ENCODE measurements around the gene CADPS.

Gene CADPS

GRCh38 chr3:62700357-62700756, 174.9 kb downstream of the CADPS start:
- DNase-seq (ENCODE audit: insufficient read length, low spot score) (no peak), FAIRE-seq (no peak)

DNA sequence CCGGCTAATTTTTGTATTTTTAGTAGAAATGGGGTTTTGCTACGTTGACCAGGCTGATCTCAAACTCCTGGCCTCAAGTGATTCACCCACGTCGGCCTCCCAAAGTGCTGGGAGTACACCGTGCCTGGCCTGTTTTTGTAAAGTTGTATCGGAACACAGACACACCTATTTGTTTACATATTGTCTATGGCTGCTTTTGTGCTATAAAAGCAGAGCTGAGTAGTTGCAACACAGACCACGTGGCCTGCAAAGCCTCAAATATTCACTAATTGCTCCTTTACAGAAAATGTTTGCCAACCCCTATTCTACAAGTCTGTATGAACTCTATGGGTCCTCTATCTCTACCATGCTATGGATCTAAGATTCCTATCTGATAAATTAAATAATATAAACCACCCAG, 175.5 kb downstream of the CADPS start:
- FAIRE-seq: no peak

GRCh38 chr3:62696011-62696410, 179.2 kb downstream of the CADPS start:
- FAIRE-seq: no peak

More for the DNA sequence above, 175.5 kb downstream of the CADPS start:
- DNase-seq (ENCODE audit: insufficient read length, low spot score): no peak

GRCh38 chr3:62688812-62689211, 186.4 kb downstream of the CADPS start:
- FAIRE-seq (no peak), DNase-seq (ENCODE audit: insufficient read length, low spot score) (no peak)

More at GRCh38 chr3:62696011-62696410, 179.2 kb downstream of the CADPS start:
- no peak for DNase-seq (ENCODE audit: insufficient read length, low spot score)

DNA sequence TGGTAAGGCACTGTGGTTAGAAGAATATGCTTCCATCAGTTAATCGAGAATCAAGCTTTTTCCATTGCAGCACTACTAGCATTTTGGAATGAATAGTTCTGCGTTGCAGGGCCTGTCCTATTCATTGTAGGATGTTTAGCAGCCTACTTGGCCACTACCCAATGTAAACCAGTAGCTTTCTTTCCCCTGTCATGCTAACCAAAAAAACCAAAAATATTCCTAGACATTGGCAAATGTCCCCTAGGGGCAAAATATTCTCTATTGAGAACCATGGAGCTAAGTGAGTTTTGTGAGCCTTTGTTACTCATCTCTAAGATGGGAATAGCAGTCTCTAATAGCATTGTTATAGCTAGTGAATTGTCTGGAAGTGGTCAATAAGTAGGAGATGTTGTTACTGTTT, 187.2 kb downstream of the CADPS start:
- FAIRE-seq: no peak
- no peak for DNase-seq (ENCODE audit: insufficient read length, low spot score)

- no peak for DNase-seq (ENCODE audit: insufficient read length, low spot score)
- no peak for FAIRE-seq
These were observed 188.5 kb downstream of the CADPS start for GRCh38 chr3:62686503-62687294.

GRCh38 chr3:62682826-62683225, 192.4 kb downstream of the CADPS start:
- FAIRE-seq: no peak
- no peak for DNase-seq (ENCODE audit: insufficient read length, low spot score)

GRCh38 chr3:62679988-62680387, 195.2 kb downstream of the CADPS start:
- FAIRE-seq: no peak
- DNase-seq (ENCODE audit: insufficient read length, low spot score): no peak

GRCh38 chr3:62678841-62679240, 196.4 kb downstream of the CADPS start:
- no peak for DNase-seq (ENCODE audit: insufficient read length, low spot score)
- FAIRE-seq: no peak

DNA sequence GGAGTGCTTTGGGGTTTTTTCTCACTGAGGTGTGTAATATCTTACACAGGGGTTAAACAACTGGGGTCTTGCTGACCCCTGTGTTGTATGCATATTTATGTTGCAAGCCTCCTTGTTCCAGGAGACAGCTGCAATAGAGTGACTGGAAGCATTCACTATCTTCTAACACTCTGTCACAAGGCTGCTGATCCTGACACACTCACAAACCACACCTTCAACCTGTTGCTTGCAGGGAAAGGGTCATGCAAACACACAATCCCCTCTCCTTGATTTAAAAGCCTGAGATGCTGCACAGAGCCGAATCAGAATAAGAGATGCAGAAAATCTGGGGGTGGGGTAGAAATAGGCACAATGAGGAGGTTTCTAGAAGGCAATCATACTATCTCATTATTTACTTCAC, 197.3 kb downstream of the CADPS start:
- no peak for FAIRE-seq
- DNase-seq (ENCODE audit: insufficient read length, low spot score): no peak

GRCh38 chr3:62676689-62677271, 198.4 kb downstream of the CADPS start:
- DNase-seq (ENCODE audit: insufficient read length, low spot score) (no peak), FAIRE-seq (no peak)

GRCh38 chr3:62675492-62675891, 199.7 kb downstream of the CADPS start:
- DNase-seq (ENCODE audit: insufficient read length, low spot score): no peak
- FAIRE-seq: no peak

DNA sequence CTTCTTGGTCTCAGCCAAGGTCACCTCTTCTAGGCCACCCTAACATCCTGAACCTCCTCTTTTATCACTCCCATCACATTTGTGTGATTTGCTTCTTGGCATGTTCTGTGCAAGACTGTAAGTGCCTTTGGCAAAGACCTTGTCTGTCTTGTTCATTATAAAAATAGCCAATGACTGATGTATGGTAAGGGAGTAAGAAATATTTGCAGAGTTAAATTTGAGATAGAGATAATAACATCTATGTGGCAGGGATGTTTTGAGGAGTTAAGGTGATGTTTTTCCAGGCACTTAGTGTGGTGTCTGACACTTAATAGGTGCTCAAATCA, 202.3 kb downstream of the CADPS start:
- no peak for DNase-seq (ENCODE audit: insufficient read length, low spot score)
- no peak for FAIRE-seq

- DNase-seq (ENCODE audit: insufficient read length, low spot score) (no peak), FAIRE-seq (no peak)
These were observed 202.8 kb downstream of the CADPS start for GRCh38 chr3:62672270-62672987.

GRCh38 chr3:62670351-62670750, 204.9 kb downstream of the CADPS start:
- DNase-seq (ENCODE audit: insufficient read length, low spot score) (no peak), FAIRE-seq (no peak)

- no peak for DNase-seq (ENCODE audit: insufficient read length, low spot score)
- FAIRE-seq: no peak
These were observed 206.1 kb downstream of the CADPS start for GRCh38 chr3:62669161-62669560.

DNA sequence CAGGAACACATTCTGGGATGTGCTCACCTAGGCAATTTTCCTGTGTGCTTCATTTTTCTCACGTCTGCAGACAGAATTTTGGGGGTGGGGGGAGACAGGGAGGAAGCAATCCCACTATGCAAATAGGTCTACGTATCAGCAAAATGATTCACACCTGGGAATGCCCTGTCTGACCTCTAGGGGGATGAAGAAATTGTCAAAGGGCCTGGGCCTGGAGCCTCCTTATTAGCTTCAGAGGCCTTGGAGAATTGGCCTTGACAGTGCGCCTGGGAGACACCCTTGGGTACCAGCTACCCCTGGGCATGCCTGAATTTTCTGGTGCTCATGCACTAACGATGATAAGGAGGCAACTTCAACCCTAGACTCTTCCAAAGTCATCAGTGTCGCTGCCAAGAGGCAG, 207.5 kb downstream of the CADPS start:
- FAIRE-seq: no peak

GRCh38 chr3:62665627-62666437, 209.4 kb downstream of the CADPS start:
- FAIRE-seq: no peak
- DNase-seq (ENCODE audit: insufficient read length, low spot score): peak; percentile 9

More for the DNA sequence above, 207.5 kb downstream of the CADPS start:
- DNase-seq (ENCODE audit: insufficient read length, low spot score): no peak

GRCh38 chr3:62662677-62663076, 212.5 kb downstream of the CADPS start:
- FAIRE-seq (no peak), DNase-seq (ENCODE audit: insufficient read length, low spot score) (no peak)

GRCh38 chr3:62659660-62660059, 215.6 kb downstream of the CADPS start:
- no peak for FAIRE-seq
- DNase-seq (ENCODE audit: insufficient read length, low spot score): no peak

DNA sequence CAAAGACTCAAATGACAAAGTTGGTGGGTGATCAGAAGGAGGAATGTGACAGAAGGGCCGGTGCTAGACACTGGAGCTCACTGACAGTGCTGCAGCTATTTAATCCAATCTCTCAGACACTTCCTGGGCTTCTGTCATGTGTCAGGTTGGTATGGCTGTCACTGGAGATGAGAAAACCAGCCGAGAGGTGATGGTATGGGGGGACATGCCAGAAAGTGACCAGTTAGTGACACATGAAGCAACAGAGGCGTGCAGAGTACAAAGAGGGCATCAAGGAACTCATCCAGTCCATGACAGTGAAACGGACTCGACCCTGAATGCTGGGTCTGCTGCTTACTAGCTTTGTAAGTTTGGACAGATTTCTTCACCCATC, 219.5 kb downstream of the CADPS start:
- DNase-seq (ENCODE audit: insufficient read length, low spot score) (no peak), FAIRE-seq (no peak)
